GM18511 (cell line): Measurements from ENCODE around the gene COL25A1.

ENCODE experiments used
- ATAC-seq: cut with Tn5 transposase; IDR thresholded peaks from one replicate; pipeline ENCODE4 v1.9.1; 2021; ENCODE audit warnings: mild to moderate bottlenecking, moderate library complexity; ENCODE audit not compliant: unreplicated experiment

Gene COL25A1

DNA sequence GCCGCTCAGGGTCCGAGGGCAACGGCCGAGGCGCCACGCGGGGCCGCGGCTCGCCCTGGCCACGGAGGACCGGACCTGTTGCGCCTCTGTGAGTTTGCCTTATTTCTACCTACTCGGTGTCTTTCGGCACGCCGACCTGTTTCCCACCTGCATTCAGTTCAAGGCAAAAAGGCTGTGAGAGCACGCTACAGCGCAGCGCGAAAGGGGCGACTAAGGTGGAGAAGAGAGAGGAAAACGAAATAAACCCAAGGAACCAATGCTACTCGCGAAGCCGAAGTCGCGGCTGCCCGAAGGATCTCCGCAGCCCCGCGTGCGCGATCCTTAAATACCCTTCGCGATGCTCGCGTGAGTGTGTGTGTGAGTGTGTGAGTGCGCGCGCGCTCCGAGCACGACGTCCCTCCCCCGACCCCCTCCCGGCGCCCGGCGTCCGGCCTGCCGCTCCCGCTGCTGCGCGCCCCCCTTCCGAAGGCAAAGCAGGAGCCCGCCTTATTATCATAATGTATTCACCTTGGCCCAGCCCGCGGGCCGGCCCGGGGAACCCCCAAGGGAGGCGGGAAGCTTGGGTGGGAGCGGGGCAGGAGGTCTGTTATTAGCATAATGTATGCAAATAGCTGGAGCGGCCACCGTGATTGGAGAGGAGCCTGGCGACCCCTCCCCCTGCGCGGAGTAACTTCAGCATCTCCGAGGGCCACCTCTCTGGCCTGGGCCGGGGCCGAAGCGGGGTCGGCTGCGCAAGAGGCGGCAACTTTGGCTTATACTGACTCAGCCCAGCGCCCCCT is at the start of gene COL25A1:
Gene COL25A1 (minus strand): TSS at position 298 of the 779 bp plus-strand sequence.
- ATAC-seq = no peak

GRCh38 chr4:109350121-109350520 is 47.7 kb upstream of the COL25A1 start:
- ATAC-seq = no peak

DNA sequence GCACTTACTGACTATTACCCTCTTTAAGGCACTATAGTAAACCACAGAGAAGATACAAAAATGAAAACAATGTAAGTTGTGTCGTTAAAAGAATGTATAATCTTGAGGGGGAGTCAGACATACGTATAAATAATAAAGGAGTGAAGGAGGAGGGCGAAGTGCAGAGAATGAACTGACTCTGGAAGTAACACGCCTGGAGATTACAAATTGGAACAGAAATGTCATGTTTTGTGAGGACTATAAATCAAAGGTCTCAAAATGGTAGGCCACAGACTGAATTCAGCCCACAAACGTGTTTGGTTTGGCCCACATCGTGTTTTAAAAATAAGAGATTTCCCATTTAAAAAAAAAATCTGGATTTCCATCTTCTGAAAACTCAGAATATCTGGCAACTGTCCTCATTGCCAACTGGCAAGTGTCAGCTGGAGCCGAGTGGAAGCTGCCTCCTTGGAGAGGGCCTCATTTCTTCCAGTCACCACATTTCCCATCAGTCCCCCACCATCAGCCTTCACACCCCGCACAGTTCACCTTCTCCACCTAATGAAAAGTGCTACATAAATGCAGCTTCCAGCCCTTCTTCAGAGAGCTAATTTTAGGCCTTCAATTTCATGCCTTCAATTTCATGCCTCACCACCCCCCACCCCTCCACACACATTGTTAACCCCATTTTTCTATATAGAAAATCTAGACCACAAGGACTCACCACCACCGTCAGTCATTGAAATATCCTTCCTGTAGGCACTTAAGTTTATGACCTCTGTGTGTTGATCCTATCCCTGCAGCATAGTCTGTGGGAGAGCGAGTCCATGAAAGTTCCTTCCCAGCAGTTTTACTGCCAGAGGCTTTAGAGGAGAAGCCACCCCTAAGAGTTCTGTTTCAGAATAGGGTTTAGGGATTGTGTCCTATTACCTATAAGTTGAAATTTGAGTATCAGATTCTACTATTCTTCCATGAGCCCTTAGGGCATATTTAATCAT is 32.0 kb upstream of the COL25A1 start:
- no peak for ATAC-seq

GRCh38 chr4:109332926-109333464 is 30.5 kb upstream of the COL25A1 start:
- ATAC-seq = no peak

DNA sequence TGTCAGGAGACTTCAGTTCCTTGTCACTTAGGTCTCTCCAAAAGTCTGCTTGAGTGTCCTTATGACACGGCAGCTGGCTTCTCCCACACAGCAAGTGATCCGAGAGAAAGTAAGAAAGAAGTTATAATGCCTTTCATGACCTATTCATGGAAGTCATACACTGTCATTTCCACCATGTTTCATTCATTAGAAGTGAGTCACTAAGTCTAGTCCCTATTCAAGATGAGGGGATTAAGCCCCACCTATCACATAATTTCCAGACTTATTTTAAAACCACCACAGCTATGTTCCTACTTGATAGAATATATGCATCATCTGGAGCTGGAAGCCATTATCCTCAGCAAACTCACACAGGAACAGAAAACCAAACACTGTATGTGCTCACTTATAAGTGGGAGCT is 25.2 kb upstream of the COL25A1 start:
- no peak for ATAC-seq

DNA sequence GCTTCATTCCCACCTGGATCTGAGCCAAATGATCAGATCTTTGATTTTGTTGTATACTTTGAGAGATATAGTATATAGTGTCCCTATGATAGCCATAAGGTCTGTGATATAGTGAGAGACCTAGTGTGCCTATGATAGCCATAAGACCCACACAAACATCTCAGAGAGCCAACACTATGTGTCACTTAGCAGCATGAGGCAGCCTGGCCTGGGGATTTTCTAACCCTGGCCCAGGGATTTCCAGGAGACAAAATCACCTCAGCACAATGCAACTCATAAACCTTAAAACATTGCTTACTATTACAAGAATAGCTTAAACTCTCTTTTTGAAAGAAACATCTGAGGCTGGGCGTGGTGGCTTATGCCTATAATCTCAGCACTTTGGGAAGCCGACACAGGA is 23.2 kb upstream of the COL25A1 start:
- ATAC-seq = no peak

DNA sequence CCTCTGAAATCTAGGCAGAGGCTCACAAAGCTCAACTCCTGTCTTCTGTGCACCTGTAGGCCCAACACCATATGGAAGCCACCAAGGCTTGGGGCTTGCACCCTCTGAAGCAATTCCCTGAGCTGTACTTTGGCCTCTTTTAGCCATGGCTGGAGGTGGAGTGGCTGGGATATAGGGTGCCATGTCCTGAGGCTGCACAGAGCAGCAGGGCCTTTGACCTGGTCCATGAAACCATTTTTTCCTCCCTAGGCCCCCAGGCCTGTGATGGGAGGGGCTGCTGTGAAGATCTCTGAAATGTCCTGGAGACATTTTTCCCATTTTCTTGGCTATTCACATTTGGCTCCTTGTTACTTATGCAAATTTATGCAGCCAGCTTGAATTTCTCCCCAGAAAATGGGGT is 20.9 kb upstream of the COL25A1 start:
- no peak for ATAC-seq

- peak; percentile 55 for ATAC-seq
Observed at GRCh38 chr4:109321232-109321631, 18.8 kb upstream of the COL25A1 start.

GRCh38 chr4:109319684-109320083 is 17.2 kb upstream of the COL25A1 start:
- ATAC-seq = peak; percentile 57

DNA sequence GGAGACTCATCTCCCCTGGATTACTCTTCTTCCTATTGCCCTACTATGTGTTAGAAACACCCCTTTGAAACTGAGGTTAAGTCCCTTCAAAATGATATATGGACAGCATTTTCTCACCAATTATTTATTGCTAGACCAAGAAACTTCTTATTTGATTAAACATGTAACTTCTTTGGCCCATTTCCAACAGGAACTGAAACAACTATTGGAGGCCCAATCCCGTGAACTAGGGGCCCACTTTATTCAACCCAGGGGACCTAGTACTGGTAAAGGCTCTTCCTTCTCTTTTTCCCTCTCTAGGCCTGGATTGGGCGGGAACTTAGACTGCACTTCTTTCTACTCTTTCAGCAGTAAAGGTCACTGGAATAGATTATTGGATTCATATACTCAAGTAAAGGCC is 16.7 kb upstream of the COL25A1 start:
- peak; percentile 21 for ATAC-seq

DNA sequence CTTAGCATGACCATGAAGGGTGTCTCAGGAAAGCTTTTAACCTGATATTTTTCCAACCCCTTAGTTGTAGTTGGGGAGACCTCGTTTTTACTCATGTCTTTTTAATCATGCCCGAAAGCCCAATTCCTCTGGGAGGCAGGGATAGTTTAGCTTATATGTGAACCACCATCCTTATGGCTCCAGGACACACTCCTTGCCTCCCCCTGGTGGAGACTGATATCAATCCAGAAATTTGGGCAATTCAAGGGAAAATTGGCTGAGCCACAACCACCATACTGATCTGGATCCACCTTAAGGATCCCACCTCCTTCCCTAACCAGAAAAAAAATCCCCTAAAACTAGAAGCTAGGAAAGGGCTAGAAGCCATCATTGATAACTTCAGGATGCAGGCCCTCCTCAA is 13.4 kb upstream of the COL25A1 start:
- ATAC-seq = no peak

DNA sequence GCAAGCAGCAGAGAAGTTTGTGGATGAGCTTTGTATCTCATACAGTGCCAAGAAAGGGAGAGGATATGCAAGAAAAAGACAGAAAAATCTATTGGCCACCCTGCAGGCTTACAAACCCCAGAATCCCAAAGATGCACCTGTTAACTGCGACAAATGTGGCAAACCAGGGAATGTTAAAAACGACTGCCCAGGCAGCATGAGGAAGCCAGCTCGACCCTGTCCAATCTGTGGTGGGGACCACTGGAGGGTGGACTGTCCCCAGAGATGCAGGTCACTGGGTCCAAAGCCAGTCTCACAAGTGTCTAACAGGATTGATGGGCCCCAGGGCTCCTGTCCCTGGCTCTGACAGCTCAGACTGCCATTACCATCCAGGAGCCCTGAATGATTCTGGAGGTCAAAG is 12.9 kb upstream of the COL25A1 start:
- ATAC-seq = no peak

GRCh38 chr4:109313168-109314133 is 11.0 kb upstream of the COL25A1 start:
- no peak for ATAC-seq

- no peak for ATAC-seq
Observed at GRCh38 chr4:109303140-109303496, 660 bp upstream of the COL25A1 start.

GRCh38 chr4:109301651-109302360 is 652 bp downstream of the COL25A1 start:
- no peak for ATAC-seq

DNA sequence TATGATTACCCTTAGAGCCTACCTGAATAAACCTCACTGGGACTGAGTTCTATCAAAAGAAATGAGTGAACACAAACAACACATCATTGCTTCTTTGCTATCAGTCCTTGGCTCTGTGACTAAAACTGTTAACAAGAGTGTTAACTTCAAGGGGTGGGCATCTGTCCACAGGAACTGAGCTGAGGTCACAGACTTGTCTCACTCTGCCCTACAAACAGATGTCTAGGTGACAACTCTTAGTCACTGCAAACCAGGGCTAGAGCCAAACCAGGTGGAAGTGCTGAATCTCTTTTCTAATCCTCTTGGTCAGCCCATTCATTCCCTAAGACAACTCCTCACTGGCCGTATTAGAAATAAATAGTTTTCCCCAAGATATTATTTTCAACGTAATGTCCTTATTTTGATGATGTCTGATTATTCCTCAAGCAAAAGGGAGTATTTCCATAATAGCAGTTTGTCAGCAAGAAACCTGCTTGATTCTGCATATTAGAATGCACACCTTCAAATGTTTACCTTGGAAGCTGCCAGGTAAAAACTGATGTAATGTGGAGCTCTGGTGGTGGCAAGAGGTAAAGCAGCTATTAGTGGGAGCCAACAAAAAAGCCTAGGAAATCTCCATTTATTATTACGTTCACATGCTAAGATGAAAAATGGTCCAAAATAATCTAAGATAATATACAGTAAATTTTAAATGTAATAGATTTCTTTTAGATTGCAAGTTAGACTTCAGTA is 4.0 kb downstream of the COL25A1 start:
- no peak for ATAC-seq

GRCh38 chr4:109296527-109296926 is 5.9 kb downstream of the COL25A1 start:
- ATAC-seq = no peak

DNA sequence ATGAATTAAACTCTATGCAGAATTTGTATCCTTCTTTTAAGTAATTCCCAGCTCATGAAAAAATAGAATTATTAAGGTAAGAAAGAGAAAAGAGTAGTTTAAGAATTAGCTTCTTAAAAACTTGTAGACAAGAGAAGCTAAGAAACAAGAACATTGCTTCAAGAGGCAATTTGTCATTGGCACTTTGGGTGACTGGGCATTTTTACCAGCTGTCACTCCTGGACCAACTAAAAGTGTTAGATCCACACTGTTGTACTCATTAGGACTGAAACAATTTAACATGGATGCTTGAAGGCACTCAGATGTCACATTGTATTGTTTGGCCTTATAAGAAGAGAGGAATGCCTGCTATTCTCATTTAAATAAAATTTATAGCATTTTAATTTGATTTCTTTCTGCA is 7.4 kb downstream of the COL25A1 start:
- ATAC-seq = no peak

DNA sequence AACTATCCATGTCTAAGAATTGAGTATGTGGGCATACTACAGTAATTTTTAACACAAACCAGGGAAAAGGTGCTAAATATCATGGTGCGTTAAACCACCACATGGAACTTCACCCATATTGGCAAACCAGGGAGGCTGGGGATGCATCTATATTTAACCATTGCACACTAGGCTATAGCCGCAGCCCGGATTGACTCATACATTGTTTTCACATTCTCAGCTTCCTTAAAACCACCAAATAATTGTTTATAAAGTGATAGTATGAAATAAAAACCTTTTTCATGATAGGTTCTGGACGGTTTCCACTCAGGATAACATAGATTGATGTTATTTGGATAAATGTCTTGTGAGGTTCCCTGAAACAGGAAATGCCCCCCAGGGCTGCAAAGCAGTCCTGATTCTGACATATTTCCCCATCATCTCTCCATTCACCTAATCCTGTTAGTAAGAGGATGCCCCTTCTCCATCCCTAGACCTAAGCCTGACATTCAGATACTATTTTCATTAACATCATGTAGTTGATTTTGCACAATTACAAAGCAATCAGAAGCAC is 7.9 kb downstream of the COL25A1 start:
- ATAC-seq = no peak
